GM12874 (cell line): Measurements from ENCODE around the gene GOLGA1.

Experiments
- TF ChIP-seq, protein P1 (sequence below): IDR thresholded peaks from 2 replicates; pipeline ENCODE4 v1.5.1; 2011; ENCODE audit warnings: low read depth, mild to moderate bottlenecking, control low read depth, low read length, moderate library complexity; ENCODE audit not compliant: insufficient read depth

Gene GOLGA1

DNA sequence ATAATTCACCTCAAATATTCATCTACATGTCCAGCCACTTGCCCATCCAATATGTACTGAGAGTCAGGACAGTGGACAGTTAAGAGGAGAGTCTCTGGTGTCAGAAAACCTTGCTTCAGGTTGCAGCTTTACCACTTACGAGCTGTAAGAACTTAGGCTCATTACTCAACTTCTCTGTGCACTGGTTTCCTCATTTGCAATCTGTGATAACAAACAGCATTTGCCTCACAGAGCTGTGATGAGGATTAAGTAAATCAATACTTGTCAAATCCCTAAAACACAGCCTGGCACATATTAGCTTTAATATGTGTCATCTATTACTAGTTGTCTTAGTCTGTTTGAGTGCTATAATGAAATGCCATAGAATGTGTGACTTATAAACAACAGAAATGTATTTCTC is 8.6 kb downstream of the GOLGA1 start:
- TF ChIP-seq, protein P1, sequence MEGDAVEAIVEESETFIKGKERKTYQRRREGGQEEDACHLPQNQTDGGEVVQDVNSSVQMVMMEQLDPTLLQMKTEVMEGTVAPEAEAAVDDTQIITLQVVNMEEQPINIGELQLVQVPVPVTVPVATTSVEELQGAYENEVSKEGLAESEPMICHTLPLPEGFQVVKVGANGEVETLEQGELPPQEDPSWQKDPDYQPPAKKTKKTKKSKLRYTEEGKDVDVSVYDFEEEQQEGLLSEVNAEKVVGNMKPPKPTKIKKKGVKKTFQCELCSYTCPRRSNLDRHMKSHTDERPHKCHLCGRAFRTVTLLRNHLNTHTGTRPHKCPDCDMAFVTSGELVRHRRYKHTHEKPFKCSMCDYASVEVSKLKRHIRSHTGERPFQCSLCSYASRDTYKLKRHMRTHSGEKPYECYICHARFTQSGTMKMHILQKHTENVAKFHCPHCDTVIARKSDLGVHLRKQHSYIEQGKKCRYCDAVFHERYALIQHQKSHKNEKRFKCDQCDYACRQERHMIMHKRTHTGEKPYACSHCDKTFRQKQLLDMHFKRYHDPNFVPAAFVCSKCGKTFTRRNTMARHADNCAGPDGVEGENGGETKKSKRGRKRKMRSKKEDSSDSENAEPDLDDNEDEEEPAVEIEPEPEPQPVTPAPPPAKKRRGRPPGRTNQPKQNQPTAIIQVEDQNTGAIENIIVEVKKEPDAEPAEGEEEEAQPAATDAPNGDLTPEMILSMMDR = no peak

DNA sequence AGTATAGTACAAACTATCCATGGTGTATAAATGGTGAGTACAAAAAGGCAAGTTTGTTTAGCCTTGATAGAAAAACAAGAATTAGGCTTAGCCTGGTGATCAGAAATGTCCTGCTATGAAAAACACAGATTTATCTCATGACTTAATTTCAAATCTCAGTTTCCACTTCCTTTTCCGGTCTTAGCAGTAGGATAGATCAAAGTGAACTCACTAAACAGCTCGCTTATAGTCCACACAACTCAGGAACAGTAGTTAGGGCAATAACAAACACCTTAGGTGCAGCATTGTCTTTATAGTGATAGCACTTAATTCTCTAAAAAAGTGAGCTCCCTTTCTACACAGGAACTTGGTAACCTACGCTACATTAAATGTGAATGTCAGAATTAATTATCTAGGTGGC is 11.4 kb downstream of the GOLGA1 start:
- TF ChIP-seq, protein P1 = no peak

DNA sequence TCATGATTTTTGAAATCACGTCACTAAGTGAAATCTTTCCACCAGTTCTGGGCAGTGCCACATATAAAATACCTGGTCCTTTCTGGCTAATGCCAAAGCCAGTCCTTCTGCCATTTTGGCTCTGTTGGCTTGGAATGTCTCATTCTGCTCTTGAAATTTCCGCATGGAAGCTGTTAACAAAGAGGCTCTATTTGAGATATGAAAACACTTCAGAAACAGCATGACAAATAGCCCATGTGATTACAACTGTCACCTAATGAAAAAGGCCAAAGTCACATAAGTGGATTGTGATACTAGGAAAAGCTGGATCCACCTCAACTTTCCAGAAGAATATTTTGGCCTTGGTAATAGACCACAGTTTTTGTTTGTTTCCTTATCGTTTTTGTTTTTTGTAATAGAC is 12.8 kb downstream of the GOLGA1 start:
- TF ChIP-seq, protein P1 = no peak

DNA sequence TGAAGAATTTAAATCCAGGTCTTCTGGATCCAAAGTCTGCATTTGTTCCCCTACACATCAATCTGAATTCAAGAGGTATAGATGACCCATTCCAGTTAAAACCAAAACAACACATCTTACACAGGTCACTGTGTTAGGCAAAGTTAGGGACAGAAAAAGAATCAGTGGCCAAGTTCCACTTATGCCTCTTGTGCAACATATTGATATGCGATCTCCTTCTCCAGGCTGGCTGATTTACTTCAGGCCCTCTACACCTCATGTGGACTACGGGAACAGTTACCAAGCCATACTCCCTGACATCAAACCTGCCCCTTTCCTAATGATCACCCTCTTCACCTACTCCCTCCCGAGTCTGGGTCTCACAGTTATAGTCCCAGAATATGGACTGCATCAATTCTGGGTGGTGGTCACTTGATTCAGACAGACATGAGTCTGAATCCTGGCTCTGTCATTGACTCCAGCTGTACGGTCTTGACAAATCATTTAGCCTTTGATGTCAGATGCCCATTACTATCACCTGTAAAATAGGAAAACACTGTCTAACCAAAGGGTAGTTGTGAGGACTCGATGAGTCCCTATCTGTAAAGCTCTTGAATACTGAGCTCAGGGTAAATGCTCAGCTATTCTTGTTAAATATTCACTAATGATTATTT is 26.0 kb downstream of the GOLGA1 start:
- TF ChIP-seq, protein P1 = no peak

DNA sequence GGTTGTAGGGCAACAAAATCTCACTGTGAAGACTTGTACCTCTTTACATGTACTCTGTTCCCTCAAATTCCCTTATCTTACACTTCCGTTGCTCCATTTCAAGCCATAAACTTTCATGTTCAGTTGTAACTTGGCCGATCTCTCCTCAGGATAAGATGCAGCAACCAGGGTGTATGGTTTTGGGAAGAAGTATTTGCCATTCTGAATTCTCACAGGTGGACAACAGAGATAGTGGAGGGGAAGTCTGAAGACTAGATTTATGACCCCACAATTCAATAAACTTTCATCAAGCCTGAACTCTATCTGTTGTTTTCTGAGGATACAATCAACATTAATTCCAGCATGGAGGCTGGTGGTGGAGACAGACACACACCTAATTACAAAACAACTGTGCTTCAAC is 27.5 kb downstream of the GOLGA1 start:
- TF ChIP-seq, protein P1 = no peak

DNA sequence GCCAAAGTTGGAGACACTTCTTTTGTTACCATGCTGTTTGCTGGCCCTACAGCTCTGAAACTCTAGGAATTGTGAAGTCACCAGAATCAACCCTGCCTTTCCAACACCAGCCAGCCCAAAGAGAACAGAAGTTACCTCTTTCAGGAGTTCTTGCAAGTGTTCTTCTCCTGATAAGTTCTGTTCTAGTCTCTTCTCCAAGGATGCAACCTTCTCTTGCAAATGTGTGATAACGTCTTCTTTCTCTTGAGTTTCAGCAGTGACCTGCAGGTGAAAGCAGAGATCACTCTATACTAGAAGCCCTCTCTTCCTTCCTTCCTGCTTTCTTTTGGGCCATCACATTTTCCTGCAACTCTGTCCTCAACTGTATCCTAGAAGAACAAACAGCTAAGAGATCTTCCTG is 29.1 kb downstream of the GOLGA1 start:
- TF ChIP-seq, protein P1 = no peak

DNA sequence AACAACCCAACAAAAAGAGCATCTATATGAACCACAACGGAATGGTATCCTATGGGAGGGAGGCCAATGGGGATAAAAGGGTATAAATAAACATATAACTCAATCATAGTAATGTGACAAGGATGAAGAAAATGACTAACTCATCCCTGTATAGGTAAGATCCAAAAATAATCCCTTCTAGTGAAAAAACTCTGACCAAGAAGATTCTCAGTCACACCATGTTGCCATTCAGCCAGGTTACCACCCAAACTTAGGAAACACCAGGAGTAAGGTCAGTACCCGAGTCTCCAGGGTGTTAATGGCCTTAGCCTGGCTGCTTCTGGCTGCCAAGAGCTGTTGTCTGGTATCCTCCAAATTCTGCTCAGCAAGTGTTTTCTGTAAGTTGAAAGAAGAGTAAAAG is 32.8 kb downstream of the GOLGA1 start:
- TF ChIP-seq, protein P1 = no peak

DNA sequence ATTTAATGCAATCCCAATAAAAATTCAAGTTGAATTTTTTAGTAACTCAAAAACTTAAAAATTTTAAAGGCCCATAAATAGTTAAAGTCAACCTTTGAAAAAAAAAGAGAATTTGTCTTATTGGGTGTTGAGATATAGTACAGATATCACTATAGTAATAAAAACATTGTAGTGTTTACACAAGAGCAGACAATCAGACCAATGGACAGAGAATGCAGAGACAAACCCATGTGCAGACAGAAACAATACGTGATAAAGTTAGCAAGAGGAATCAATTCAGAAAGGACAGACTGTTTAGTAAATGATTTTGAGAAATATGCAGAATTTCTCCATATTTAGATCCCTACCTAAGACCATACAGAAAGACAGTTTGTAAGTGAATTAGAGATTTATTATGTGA is 33.9 kb downstream of the GOLGA1 start:
- TF ChIP-seq, protein P1 = no peak
